ENCODE results near the gene THOP1. TPM values are rescaled to one million over a fixed set of nuclear protein-coding genes. Genes with fewer than 3 reads are reported as not detected.

THOP1 gene
- 29.3 TPM for total RNA-seq
- long read RNA-seq, full-length matches to known transcripts = 52 of 82 reads
- long read RNA-seq, partial matches to known transcripts = 6 of 82 reads
- long read RNA-seq, other reads (novel, unspliced or antisense) = 24 of 82 reads

- DNase-seq = peak; percentile 100
- intact Hi-C loops (cut with DNase I) = no loop called here
- TF ChIP-seq CTCF (IDR thresholded peaks at IDR 0.05) = no peak
- no peaks in the 10 kb centered on the region for H3K27me3 ChIP-seq
- H3K4me1 ChIP-seq = peaks cover 28% of the 10 kb centered on the region
- ATAC-seq = peak; percentile 96
- peaks cover under 1% of the 10 kb centered on the region for H3K36me3 ChIP-seq
- peak within 1 kb of the TSS; percentile 93 for H3K4me3 ChIP-seq
- H3K27ac ChIP-seq = peak within 1 kb of the TSS; percentile 73
- no peaks in the 10 kb centered on the region for H3K9me3 ChIP-seq
Measured at GRCh38 chr19:2785244-2785997, at the start of gene THOP1. Gene THOP1, plus strand, starts transcription at chr19:2785503. Its CDS starts 160 bp downstream, at chr19:2785663.

GRCh38 chr19:2736550-2737190 is 48.6 kb upstream of the THOP1 start:
- no peak for TF ChIP-seq CTCF (IDR thresholded peaks at IDR 0.05)
- DNase-seq = no peak
- H3K9me3 ChIP-seq = no peaks in the 10 kb centered on the region

GRCh38 chr19:2739602-2740313 is 45.5 kb upstream of the THOP1 start, which contains the start of gene SLC39A3:
Gene SLC39A3, minus strand, starts transcription at chr19:2740017. Its CDS starts 2,760 bp downstream, at chr19:2737257.
- peak; percentile 97 for DNase-seq
- peak within 1 kb of the TSS; percentile 74 for H3K27ac ChIP-seq
- H3K27me3 ChIP-seq = no peaks in the 10 kb centered on the region
- peaks cover 9% of the 10 kb centered on the region for H3K36me3 ChIP-seq
- H3K9me3 ChIP-seq = no peaks in the 10 kb centered on the region
- ATAC-seq = peak; percentile 100
- peak within 1 kb of the TSS; percentile 98 for H3K4me3 ChIP-seq
- intact Hi-C loops (cut with DNase I) = loop anchor here (5.0 kb wide), 1 partner anchor 92 kb away; no protein-coding TSS in a partner anchor
- peak; percentile 24 for TF ChIP-seq CTCF (IDR thresholded peaks at IDR 0.05)
- H3K4me1 ChIP-seq = no peaks in the 10 kb centered on the region

More at GRCh38 chr19:2736550-2737190, 48.6 kb upstream of the THOP1 start:
- Histone ChIP-seq H3K27me3 (no peaks in the 10 kb centered on the region), H3K4me3 (no peak overlapping the region), H3K27ac (no peak overlapping the region), H3K36me3 (peaks cover 16% of the 10 kb centered on the region), H3K4me1 (no peaks in the 10 kb centered on the region)
- intact Hi-C loops (cut with DNase I) = no loop called here
- ATAC-seq = no peak

GRCh38 chr19:2740314-2740656 is 45.0 kb upstream of the THOP1 start:
- H3K4me1 ChIP-seq = no peaks in the 10 kb centered on the region
- H3K4me3 ChIP-seq = no peak overlapping the region
- no peak for ATAC-seq
- TF ChIP-seq CTCF (IDR thresholded peaks at IDR 0.05) = no peak
- H3K27ac ChIP-seq = no peak overlapping the region
- H3K9me3 ChIP-seq = no peaks in the 10 kb centered on the region
- intact Hi-C loops (cut with DNase I) = loop anchor here (5.0 kb wide), 1 partner anchor 93 kb away; no protein-coding TSS in a partner anchor
- no peaks in the 10 kb centered on the region for H3K27me3 ChIP-seq
- H3K36me3 ChIP-seq = peaks cover 9% of the 10 kb centered on the region
- DNase-seq = no peak

- DNase-seq (no peak), ATAC-seq (no peak)
- Histone ChIP-seq H3K27ac (no peak overlapping the region), H3K9me3 (no peaks in the 10 kb centered on the region), H3K4me3 (no peak overlapping the region), H3K36me3 (no peaks in the 10 kb centered on the region), H3K27me3 (no peaks in the 10 kb centered on the region), H3K4me1 (no peaks in the 10 kb centered on the region)
- no peak for TF ChIP-seq CTCF (IDR thresholded peaks at IDR 0.05)
- intact Hi-C loops (cut with DNase I) = loop anchor here (5.0 kb wide), 1 partner anchor 96 kb away; no protein-coding TSS in a partner anchor
Measured at GRCh38 chr19:2743099-2743498, 42.2 kb upstream of the THOP1 start.

Data from upper lobe of right lung (tissue), 1 donor.